Choroid plexus epithelial cell (primary cell): ENCODE results near the gene TNS4.

ENCODE experiments used
- DNase-seq: peaks from one replicate; pipeline ENCODE4 v3.0.0-alpha.2; 2010; ENCODE audit warnings: low read depth
- H3K4me3 ChIP-seq: 2 replicates; pipeline ENCODE4 v1.5.1; 2011; ENCODE audit warnings: low read depth, mild to moderate bottlenecking, control low read depth, low read length, moderate library complexity
- TF ChIP-seq, protein P1 (sequence below): conservative IDR thresholded peaks from 2 replicates; pipeline ENCODE4 v1.5.1; 2011; ENCODE audit warnings: low read depth, mild to moderate bottlenecking, control low read depth, inconsistent platforms, low read length, moderate library complexity

The TNS4 gene

GRCh38 chr17:40528692-40529417 is 27.4 kb upstream of the TNS4 start:
- DNase-seq = no peak

DNA sequence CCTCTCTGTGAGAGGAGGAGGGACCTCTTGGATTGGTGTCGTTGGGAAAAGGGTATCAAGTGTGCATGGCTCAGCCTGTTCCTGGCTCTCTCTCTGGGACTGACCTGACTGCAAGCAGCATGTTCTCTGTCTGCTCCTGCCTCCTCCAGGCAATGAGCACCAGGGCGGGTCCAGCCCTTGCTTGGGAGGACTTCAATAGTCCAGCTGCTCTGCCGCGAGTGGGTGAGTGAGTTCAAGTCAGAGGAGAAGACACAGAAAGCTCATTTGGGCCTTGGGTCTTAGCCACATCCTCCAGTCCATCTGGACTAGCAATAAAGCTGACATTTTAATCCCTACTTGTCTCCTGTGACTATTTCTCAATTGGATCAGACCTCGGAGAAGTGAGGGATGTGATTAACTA is 25.2 kb upstream of the TNS4 start:
- no peak overlapping the region for H3K4me3 ChIP-seq
- no peak for DNase-seq
- TF ChIP-seq, protein P1, sequence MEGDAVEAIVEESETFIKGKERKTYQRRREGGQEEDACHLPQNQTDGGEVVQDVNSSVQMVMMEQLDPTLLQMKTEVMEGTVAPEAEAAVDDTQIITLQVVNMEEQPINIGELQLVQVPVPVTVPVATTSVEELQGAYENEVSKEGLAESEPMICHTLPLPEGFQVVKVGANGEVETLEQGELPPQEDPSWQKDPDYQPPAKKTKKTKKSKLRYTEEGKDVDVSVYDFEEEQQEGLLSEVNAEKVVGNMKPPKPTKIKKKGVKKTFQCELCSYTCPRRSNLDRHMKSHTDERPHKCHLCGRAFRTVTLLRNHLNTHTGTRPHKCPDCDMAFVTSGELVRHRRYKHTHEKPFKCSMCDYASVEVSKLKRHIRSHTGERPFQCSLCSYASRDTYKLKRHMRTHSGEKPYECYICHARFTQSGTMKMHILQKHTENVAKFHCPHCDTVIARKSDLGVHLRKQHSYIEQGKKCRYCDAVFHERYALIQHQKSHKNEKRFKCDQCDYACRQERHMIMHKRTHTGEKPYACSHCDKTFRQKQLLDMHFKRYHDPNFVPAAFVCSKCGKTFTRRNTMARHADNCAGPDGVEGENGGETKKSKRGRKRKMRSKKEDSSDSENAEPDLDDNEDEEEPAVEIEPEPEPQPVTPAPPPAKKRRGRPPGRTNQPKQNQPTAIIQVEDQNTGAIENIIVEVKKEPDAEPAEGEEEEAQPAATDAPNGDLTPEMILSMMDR = peak; percentile 13

More at GRCh38 chr17:40528692-40529417, 27.4 kb upstream of the TNS4 start:
- TF ChIP-seq, protein P1 = no peak
- H3K4me3 ChIP-seq = no peak overlapping the region

GRCh38 chr17:40525294-40525693 is 23.9 kb upstream of the TNS4 start:
- no peak for DNase-seq
- H3K4me3 ChIP-seq = no peak overlapping the region
- TF ChIP-seq, protein P1 = no peak

DNA sequence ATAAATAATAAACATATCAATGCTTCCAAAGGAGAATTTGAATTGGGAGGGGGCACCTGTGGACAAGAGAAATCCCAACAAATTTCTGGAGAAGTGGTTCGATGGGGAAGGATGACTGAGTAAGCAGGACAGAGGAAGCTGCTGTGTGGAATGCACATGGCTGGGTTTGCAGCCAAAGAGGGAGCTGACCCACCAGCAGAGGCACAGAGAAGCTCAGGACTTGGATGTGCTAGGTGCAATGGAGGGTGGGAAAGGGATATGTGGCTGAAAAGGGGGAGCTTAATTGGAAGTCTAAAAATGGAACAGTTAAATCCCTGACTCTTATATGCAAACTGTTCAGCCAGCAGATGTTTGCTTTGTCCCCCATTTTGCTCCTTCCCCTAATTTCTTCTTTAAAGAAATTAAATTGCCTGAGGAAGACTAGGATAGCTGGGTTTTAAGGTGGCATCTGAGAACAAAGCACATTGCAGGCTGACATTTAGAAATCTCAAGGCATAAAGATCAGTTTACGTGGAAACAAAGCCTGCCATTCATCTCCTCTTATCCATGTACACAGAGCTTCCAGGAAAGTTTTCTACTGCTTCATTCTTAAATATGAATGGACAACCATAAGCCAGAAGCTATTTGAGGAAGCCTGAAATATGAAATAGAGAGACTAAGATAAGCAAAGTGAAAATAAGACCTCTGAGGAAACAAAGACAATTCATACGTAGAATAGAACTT is 23.0 kb upstream of the TNS4 start:
- no peak overlapping the region for H3K4me3 ChIP-seq
- DNase-seq = no peak
- TF ChIP-seq, protein P1 = no peak

DNA sequence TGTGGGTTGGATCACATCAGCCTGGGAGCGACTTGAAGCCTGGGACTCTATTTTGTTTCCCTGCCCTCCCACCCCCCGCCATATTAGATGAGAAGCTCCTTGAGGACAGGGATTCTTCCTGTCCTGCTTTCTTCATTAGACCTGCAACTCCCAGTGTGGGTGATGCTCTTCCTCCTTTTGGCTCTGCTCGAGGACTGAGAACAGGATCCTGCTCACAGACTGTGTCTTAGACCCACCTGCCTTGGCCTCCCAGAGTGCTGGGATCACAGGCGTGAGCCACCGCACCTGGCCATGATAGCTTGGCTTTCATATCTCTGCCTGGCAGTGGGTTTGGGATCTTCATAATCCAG is 21.5 kb upstream of the TNS4 start:
- TF ChIP-seq, protein P1 = no peak
- no peak for DNase-seq
- H3K4me3 ChIP-seq = no peak overlapping the region

DNA sequence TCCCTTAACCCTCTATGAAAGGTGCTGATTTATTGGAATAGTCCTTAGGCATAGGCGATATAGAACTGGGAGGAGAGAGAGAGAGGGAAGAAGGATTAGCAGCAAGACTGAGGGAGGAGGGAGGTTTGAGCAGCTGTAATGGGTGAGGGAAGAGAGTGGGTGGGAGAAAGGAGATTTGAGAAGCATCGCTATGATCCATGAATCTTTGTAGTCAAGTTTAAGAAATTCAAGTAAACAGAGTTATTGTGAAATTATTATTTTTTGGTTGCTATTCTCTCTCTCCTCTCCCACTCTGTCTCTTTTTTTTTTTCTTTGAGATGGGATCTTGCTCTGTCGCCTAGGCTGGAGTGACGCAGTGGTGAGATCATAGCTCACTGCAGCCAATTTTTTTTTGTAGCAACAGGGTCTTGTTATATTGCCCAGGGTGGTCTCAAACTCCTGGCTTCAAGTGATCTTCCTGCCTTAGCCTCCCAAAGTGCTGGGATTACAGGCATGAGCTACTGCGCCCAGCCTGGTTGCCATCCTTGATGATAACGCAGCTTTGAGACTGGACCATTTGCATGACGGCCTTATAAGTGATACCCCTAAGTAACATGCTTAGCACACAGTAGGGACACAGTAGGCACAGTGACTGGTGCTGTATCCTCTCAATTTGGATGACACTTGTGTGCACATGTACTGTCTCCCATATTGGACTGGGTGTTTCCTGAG is 21.0 kb upstream of the TNS4 start:
- DNase-seq = peak; percentile 63
- TF ChIP-seq, protein P1 = no peak
- no peak overlapping the region for H3K4me3 ChIP-seq
